HTERT RPE-1 (cell line): ENCODE results near the gene RAB35.

Experiments
- in situ Hi-C: fragments of 300-500 bp; cut with MboI; formaldehyde crosslinking; loops from 4 replicates; pipeline ENCODE4 v1.14.3; 2020; ENCODE audit warnings: low sequenced_read_pairs

RAB35 gene

DNA sequence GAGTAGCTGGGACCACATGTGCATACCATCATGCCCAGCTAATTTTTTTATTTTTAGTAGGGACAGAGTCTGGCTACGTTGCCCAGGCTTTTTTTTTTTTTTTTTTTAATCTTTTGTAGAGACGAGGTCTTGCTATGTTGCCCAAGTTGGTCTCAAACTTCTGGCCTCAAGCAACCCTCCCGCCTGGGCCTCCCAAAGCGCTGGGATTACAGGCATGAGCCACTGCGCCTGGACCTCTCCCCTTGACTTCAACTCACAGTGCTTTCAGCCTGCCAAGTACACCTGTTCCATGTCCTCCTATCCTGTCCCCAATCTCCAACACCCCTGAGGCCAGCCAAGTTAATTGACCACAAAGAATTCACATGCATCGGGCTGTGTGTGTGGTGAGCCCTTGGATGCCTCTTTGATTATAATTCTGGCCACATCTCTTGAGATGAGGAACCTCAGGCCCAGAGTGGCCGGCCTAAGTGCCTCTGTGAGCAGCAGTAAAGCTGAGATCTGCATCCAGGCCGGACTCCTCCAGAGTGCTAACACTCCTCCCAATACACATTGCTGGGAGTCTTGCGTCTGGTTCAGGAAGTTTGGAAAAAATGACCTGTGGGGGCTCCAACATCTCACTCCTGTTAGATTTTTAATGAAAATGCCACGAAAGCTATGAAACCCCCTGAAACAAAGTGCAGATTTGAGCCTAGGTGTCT is 6.8 kb downstream of the RAB35 start:
- in situ Hi-C loops: no loop called here

DNA sequence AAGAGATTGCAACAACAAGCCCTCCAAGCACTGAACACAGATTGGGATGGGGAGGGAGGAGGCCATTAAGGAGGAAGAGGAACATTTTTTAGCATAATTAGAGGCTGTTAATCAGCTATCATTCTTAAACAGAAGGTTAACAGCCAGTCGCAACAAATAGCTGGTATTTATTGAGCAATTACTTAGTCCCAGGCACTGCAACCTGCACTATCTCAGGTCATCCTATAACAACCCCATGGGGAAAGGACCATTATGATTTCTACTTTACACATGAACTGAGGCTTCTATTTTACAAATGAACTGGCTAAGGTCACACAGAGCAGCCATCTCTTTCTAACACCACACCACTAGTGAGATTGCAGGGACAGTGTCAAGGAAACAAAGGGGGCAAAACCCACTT is 10.4 kb downstream of the RAB35 start:
- in situ Hi-C loops: no loop called here

DNA sequence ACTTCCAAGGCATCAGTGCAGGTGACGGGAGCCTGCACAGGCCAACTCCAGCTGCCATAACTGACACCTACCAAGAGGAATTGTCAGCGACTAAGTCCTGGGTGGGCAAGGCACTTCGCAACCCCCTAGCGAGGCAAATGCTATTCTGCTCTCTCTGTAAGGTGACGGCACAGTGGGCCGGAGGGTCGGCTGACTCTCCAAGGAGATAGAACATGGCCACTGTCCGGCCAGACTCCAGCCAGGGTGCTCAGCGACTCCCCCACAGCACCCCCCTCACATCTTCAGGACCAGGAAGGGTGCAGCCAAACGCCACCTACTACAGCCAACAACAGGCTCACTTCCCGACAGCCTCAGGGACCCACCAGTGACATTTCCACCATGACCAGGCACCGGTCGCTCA is 13.2 kb downstream of the RAB35 start:
- in situ Hi-C loops: no loop called here

DNA sequence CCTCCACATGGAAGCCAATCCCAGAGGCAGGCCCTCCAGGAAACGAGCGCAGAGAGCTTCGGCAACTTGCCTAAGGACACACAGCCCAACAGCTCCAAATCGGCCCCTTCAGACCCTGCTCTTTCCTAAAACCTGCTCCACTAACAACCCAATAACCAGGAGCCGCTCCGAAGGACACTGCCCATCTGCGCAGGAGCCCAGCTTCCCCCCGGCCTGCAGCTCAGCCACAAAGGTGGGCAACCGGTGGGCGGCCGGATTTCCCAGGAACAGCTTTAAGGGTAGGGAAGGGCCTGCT is 13.6 kb downstream of the RAB35 start:
- in situ Hi-C loops: no loop called here

DNA sequence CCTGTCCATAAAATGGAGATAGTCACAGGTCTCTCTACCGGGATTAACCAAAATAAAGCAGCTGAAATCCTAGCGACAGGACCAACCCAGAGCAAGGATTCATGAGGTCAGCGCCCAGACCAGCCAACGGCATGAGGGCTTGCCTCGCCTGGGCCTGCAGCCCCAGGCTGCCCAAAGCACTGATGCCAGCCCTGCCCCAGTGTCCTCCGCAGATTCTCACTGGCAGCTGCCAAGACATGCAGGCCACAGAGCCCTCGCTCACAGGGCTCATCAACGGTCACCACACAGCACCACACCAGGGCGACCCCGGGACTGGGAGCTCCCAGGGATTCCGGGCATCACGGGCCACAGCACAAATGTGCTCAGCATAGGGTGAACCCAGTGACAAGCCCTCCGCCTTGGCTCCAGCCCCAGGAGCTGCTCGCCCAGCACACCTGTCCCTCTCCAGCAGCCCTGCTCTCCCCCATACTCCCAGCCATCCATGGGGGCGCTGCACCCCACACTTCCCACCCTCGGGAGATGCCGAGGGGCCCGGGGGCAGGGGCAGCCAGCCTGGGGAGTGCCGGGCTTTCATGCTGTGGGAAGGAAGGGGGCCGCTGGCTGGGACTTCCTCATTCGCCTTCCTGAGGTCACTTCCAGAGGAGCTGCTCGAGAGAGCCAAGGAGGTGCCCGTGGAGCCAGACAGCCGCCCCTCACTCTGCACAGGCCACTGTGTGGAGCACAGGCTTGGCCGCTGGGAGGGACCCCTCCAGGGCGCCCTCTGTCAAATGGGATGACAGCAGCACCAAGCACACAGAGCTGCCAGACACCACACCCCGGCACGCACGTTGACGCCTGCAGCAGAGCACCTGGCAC is 14.1 kb downstream of the RAB35 start:
- in situ Hi-C loops: no loop called here

DNA sequence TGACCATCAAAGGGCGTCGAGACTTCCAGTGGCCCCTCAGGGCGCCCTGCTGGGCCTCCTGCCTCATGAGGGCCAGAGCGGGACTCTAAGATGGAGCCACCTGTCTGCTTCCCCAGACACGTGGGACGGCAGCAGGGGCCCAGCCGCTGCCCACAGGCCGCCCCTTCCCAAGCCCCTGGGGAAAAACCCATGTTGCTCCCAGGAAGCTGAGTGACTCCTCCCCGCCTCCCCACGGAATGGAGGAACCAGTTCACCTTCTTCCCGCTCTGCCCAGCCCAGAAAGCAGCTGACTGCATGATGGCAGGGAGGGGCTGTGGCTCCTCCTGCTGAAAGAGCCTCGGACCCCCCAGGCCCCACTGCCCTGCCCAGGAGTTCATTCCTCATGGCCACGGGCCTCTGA is 14.9 kb downstream of the RAB35 start:
- in situ Hi-C loops: no loop called here

DNA sequence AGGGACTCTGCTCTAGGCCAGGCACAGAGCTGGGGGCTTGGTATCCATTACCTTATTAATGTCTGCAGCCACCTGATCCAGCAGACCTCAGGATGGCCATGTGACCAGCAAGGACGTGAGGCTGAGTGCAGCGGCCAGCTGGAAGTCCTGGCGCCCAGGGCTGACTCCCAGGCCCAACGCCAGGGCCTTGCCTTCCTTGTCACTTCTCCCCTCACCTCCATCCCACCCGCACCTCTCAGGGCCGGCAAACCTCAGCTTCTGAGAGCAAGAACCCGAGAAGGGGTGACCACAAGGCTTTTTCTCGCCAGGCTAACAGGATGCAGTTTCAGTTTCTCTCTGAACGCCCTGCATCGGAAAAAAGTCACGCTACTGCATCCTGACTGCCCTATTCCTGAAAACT is 15.4 kb downstream of the RAB35 start:
- in situ Hi-C loops: no loop called here

DNA sequence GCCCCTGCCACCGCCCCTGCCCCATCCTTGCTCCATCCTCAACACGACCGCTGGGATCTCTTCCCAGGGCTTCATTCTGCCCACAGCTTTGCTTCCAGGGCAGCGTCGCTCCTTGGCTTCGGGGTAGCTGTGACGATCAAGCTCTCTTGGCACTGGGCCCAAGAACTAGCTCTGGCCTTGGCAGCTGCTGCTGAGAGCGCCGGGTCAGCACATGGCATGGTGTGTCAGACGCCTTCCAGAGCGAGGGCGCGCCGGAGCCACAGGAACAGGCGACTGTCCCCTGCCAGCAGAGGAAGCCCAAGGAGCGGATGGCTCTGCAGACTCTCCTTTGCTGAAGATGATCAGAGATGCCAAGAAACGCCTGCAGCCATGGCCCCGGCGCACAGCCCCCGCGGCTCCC is 15.9 kb downstream of the RAB35 start:
- in situ Hi-C loops: no loop called here

DNA sequence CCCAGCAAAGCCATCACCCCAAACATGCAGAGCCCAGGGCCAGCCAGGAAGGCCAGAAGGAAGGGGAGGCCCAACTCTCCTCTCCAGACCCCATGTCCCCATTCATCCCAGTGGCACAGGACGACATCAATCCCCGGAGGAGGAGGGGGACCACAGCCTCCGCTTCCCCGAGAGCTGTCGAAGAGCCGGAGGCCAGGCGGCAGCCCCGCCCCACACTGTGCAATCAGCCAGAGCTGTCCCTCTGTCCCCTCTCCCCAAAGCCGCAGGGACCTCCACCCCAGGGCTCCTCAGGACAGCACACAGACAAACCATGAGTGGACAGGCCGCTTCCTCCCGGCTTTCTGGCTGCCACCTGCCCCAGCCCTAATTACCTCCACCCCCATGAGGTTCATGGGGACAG is 16.8 kb downstream of the RAB35 start:
- in situ Hi-C loops: no loop called here

DNA sequence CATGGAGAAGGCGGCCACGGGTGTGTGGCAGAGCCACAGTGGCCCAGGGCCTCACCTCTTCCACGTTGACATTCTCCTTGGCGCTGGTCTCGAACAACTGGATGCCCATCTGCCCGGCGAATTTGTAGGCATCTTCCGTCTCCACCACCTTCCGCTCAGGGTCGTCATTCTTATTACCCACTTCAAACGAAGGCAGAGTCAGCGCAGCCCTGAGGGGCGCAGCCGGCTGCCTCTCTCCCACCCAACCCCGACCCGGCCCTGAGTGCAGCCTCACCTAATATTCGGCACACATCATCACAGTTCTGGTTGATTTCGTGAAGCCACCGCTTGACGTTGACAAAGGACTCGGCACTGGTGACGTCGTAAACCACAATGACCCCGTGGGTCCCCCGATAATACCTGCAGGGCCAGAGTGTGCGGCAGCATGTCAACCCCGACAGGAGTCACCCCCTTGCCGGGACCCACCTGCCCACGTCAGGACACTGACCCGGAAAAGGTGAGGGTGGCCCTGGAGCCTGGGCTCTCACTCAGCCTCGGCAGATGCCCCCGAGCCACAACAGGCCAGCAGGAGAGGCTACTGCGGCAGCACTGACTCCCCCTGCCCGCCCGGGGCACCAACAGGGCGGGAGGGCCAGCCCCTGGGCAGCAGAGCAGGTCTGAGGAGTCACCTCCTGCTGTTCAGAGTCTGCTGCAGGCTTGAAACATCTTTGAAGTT is 17.6 kb downstream of the RAB35 start:
- in situ Hi-C loops: no loop called here

DNA sequence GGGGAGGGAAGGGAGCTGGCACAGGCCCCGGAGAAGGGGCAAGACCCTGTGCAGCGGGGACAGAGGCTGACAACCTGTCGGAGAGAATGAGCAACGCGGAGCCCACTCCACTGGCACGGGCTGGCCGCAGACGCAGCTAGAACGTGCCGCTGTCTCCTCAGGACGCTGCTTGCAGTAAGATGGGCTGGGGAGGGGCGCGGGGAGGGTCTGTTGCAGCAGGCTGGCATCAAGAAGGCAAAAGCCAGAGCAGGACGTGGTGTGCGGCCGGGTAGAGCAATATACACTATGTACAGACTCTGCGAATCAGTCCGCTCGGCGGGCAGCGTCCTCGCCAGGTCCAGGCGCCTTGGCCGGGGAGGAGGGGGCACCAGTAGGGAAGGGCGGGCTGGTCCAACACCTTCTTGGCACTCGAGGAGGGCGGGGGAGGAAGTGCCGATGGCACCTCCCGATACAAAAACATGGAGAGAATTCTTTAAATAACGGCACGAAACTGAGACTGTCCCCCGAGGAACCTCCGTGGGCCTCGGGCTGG is 19.8 kb downstream of the RAB35 start:
- in situ Hi-C loops: no loop called here

DNA sequence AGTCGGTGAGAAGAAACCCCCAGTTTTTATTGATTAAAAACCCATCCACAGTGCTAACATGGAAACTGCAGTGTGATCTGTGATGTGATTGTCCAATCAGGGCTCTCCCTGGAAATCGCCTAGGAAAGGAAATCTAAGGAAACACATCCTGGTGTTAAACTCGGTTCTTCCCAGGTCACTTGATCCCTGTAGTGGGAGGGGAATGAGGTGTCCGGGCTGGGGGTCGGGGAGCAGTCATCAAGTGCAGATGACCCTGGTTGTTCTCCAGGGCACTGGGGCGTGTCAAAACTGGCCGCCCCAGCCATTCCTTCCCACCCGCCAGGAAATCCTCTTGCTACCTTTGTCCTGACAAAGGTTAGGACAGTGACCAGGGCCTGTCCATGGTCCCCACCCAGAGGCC is 20.8 kb downstream of the RAB35 start:
- in situ Hi-C loops: no loop called here

DNA sequence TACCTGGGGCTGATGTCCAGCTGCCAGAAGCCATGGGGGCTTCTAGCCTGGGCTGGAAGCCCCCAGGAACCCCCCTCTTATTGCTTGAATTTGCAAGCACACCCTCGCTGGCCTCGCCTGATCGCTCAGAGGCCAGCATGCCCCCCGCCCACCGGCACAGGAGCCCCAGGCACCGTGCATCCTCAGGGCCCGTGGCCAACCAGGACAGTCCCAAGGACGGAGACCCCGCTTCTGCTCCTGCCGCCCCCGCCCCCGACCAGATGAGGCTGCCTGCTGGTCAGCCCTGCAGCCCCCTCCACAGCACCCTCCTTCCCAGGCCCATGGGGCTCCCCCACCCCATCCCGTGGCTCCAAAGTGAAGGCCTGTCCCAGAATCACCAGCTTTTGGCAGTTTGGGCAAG is 21.2 kb downstream of the RAB35 start:
- in situ Hi-C loops: no loop called here

DNA sequence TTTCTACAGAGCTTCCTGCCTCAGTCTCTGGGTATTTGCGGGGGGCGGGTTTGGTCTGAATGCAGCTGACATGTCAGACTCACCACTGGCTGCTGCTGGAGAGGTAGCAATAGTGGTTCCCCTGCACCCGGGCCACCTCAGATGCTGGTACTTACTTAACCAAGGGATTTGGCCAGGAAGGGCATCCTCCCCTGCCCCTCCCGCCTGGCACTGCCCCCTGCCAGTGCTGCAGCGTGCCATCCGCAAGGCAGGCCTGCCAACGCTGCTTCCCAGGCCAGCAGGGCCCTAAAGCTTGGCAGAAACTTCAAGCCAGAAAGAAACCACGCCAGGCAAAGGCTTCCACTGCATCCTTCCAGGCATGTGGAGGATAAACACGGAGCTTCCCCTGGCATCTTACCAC is 22.1 kb downstream of the RAB35 start:
- in situ Hi-C loops: no loop called here

DNA sequence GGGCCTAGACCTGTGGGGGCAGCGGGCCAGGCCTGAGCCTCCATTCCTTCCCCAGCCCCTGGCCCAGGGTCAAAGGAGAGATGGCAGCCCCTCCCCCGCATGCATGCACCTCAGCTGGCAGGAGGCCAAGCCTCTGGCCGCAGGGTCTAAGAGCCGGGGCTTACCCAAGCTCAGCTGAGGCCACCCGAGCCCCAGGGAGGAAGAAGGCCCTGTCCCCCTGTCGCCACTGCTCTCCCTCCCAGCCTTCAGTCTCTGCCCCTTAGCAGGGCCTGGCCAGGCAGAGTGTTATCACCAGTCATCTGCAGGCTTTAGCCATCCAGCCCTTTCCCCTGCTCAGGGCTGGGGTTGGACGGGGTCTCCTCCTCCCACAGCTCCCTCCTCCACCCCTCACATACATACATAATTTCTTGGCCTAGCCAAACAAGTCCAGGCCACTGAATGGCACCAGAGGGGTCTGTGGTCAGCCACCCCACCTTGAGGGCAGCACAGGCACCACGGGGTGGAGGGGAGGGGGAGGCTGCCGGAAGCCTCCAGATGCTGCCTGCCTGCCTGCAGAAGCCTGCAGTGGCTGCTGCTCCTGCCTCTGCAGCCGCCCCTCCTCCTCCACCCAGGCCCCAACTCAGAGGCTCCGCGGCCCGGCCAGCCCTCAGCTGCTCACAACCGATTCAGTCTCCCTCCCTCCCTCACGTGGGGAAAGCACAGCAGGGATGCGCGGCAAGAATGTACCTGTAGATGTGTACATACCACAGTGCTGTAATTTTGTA is 22.8 kb downstream of the RAB35 start:
- in situ Hi-C loops: no loop called here

DNA sequence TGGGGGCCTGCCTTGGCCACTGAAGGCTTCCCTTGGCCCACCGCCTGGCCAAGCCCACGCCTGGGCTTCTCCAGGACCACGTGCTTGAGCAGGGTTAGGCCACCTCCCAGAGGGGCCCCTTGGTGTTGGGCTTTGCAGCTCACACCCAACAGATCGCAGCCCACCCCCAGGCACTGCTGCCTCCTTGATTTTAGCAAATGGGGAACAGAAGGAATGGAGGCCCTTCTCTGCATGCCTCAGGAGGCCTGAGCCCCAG is 23.3 kb downstream of the RAB35 start:
- in situ Hi-C loops: no loop called here

DNA sequence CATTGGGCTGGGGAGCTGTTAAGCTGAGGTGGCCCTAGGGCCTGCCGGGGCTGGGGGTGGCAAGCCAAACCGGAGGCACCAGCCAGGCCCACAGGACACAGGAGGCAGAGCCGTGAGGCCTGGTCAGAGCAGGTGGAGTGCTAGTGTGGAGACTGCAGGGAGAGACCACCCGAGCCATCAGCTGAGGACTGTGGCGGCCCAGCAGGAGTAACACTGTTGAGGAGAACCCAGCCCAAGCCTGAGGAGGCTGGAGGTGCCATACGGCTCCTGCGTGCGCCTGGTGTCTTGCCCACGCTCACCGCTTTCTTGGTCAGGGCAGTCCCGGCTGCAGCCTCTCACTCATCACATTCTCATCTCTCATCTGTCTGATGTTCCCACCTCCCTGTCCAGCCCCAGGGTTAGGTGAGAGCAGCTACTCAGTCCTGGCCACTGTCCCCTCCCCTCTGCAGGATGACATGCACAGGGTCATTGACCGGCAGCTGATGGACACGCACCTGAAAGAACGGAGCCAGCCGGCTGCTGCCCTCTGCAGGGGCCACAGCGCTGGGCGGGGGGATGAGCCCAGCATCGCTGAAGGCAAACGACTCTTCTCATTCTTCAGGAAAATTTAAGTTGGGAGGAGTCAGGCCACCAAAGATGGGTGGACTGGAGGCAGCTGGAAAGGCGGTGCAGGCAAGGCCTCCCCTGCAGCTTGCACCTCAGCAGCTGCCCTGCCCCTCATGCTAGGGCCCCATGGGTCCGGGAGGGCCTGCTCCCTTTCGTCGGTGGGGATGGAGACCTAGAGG is 23.8 kb downstream of the RAB35 start:
- in situ Hi-C loops: no loop called here

DNA sequence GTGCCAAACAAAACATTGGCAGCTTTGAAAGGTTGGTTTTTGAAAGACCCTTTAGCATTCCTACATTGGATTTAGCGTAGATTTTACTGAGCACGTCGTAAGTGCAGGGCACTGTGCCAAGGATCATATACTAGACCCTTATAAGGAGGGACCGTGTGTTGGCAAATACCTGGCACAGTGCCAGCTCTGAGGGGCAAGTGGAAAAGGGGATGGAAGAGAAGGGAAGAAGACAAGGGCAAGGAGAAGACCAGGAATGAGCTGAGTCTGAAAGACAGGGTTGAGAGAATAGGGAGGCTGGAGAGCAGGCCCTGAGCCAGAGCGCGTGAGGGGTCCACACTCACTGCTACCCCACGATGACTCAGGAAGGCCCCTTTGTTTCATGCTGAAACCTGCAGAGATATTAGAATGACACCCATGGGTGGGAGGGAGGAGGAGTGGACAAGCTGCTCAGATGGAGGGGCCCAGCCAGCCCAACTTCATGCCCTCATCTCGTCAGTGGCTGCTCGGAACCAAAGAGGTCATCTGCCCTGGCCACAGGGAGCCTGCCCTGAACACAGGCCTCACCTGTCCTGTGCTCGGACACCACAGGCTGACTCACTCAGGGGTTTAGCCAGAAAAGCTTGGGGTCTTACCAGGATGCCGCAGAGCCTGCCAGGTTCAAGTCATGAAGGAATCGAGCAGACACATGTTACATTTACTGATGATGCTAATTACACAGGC is 25.0 kb downstream of the RAB35 start:
- in situ Hi-C loops: no loop called here

DNA sequence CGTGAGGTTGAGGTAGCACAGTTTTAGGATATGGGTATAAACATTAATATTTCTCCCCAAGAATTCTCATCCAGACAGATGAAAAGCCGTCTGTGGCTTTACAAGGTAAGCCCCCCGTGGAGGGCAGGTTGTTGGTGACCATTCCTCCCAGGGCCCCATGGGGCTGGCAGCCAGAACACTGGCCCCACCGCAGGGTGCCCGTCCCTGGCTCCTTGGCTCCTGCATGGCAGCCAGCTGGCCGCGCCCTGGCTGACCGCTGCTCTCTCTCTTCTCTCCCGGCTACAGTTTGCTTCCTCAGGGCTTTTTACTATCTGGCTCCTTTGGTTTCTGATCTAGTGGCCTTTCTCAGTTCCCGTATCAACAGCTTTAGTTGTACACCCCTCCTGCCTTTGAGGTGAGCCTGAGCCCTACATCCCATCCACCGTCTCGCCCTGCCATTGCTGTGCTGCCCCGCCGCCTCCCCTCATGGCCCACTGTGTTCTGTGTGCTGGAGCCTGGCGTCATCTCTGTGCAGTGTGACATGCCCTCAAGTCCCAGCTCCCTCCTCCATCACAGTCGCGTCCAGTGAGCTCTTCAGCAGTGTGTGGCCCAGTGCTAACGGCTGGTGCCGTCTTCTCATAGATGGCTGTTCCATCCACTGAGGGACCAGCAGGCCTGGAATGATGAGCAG is 25.8 kb downstream of the RAB35 start:
- in situ Hi-C loops: no loop called here
